ENCODE results near the gene PCGF2. TPM values are rescaled to one million over a fixed set of nuclear protein-coding genes. Genes with fewer than 3 reads are reported as not detected.
A peak's percentile ranks its signal among the peaks of the same experiment; 100 is the strongest.

PCGF2 gene
- total and polyA plus RNA-seq, 9 of the 15 experiments (the other 6 are each of a cell fraction or from before 2014, with no cell fraction given), result 1.3 to 33.4 (median 7.0) TPM

DNA sequence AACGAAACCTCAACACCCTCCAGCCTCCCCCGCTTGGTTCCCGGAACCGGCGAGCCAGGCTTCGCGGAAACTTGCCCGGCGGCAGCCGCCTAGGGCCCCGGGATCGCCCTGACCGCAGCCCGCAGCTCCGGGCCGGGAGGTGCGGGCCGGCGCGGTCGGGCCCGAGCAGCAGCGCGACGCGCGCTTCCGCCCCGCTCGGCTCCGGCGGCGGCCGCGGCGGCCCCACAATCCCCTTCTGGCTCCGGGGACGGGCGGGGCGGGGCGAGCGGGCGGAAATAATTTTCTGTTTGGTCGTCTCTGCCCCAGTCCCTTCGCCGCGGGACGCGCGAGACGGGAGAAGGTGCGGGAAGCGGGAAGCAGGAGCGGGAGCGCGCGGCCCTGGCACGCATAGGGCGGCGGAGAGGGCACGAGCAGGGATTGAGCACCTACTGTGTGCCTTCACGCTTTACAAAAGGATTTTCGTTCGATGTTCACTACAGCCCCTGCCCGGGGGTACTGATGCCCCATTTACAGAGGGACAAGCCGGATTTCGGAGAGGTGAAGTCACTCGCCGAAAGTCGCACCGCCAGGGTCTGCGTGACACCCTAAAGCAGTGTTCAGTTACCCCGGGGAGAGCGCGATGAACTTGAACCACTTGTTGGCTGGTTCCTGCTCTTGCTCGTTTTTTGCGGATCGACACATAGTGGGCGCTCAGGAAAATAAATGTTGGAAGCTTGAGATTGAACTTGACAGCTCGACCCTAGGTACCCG is 45.8 kb downstream of the PCGF2 start (continued):
- TF ChIP-seq ZNF407 (IDR thresholded peaks at IDR 0.05; ENCODE audit: low read depth), result no peak
- TF ChIP-seq POLR2B (IDR thresholded peaks at IDR 0.05; ENCODE audit: low read depth, partially characterized antibody), result peak; percentile 82
- TF ChIP-seq ZC3H11A (IDR thresholded peaks at IDR 0.05; ENCODE audit: low read depth, low read length), result no peak
- peak; percentile 25; the same call in 1 of the 2 replicates for TF ChIP-seq SIN3B (IDR thresholded peaks at IDR 0.05; ENCODE audit: low read depth)
- TF ChIP-seq AFF4 (CRISPR knock-in tag; IDR thresholded peaks at IDR 0.05), result no peak
- no peak for TF ChIP-seq ARID3A (IDR thresholded peaks at IDR 0.05; ENCODE audit: borderline replicate concordance, low read depth, low read length)
- no peak for TF ChIP-seq ZNF212 (CRISPR knock-in tag; IDR thresholded peaks at IDR 0.05)
- TF ChIP-seq JUN (IDR thresholded peaks at IDR 0.05; ENCODE audit: borderline replicate concordance, low read depth, low read length), result no peak
- TF ChIP-seq JUN (CRISPR knock-in tag; IDR thresholded peaks at IDR 0.05; ENCODE audit: borderline replicate concordance), result no peak
- peak; percentile 30; the same call in 1 of the 2 replicates for TF ChIP-seq GABPB1 (CRISPR knock-in tag; IDR thresholded peaks at IDR 0.05)
- TF ChIP-seq MAFK (IDR thresholded peaks at IDR 0.05; ENCODE audit: low read length), result no peak
- peak; percentile 85 for TF ChIP-seq SUPT5H (IDR thresholded peaks at IDR 0.05)
- peak; percentile 75; the same call in 1 of the 2 replicates for TF ChIP-seq POLR2AphosphoS5 (IDR thresholded peaks at IDR 0.05; ENCODE audit: control insufficient read depth, insufficient read depth, low read depth, low read length)

All from K562 (cell line).